Mesothelial cell of epicardium (in vitro differentiated cells): Measurements from ENCODE around the gene SLC38A1. TPM values are rescaled to one million over a fixed set of nuclear protein-coding genes. Genes with fewer than 3 reads are reported as not detected.
"Not testable (repeated sequence)": the region's sequence is repeated elsewhere in the genome, so short reads cannot be mapped to it uniquely, and the experiment has no call there.

Source experiments
- DNase-seq, 2 experiments: peaks; one replicate each; pipeline ENCODE4 v3.0.0; 2021; ENCODE audit warnings: low spot score in 2 of 2; ENCODE audit not compliant: unreplicated experiment in 2 of 2
- H3K27ac Mint-ChIP-seq: 2 replicates; pipeline ENCODE4 v1.8.0; 2021; ENCODE audit warnings: mixed read lengths
- H3K27me3 Mint-ChIP-seq: 2 replicates; pipeline ENCODE4 v1.8.0; 2021; ENCODE audit warnings: low read depth, mixed read lengths
- H3K36me3 Mint-ChIP-seq: 2 replicates; pipeline ENCODE4 v1.8.0; 2021; ENCODE audit warnings: mixed read lengths
- H3K4me1 Mint-ChIP-seq: 2 replicates; pipeline ENCODE4 v1.8.0; 2021; ENCODE audit warnings: mixed read lengths
- H3K4me3 Mint-ChIP-seq: 2 replicates; pipeline ENCODE4 v1.8.0; 2021; ENCODE audit warnings: mild to moderate bottlenecking, moderate library complexity, mixed read lengths
- H3K9me3 Mint-ChIP-seq: 2 replicates; pipeline ENCODE4 v1.8.0; 2021; ENCODE audit warnings: mixed read lengths
- CTCF ChIP-seq: fragments of 200-600 bp; sonication (generic); IDR thresholded peaks from one replicate; pipeline ENCODE4 v1.5.0; 2021; ENCODE audit warnings: antibody characterized with exemption; ENCODE audit not compliant: unreplicated experiment
- total RNA-seq: library from RNA; stranded (reverse); gene quantifications from 3 replicates; pipeline ENCODE4 v1.2.1, GENCODE V29; 2021

Gene SLC38A1
- total RNA-seq, 1 donor from 2014 or later: 114 TPM

- Mint-ChIP-seq H3K4me3 (no peak overlapping the region), H3K27ac (no peak overlapping the region), H3K4me1 (peaks cover 21% of the 10 kb centered on the region), H3K27me3 (no peaks in the 10 kb centered on the region), H3K9me3 (peaks cover 10% of the 10 kb centered on the region), H3K36me3 (peaks cover 27% of the 10 kb centered on the region)
- TF ChIP-seq CTCF: no peak
- no peak for DNase-seq
Measured at GRCh38 chr12:46259071-46259470, 9.8 kb downstream of the SLC38A1 start.

DNA sequence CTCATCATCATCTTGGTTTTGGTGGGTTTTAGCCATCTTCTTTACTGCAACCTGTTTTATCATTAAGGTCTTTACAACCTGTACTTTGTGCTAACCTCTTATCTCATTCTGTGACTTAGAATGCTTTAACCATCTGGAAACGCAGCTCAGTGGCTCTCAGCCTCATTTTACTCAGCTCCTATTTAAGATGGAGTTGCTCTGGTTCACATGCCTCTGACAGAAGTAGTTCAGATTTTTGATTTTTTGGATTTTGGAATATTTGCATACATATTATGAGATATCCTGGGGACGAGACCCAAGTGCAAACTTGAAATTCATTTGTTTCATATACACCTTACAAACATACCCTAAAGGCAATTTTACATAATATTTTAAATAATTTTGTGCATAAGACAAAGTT lies 10.7 kb downstream of the SLC38A1 start:
- Mint-ChIP-seq H3K4me1 (peaks cover 12% of the 10 kb centered on the region), H3K27me3 (no peaks in the 10 kb centered on the region), H3K36me3 (peaks cover 35% of the 10 kb centered on the region), H3K4me3 (no peak overlapping the region), H3K9me3 (peaks cover 11% of the 10 kb centered on the region), H3K27ac (no peak overlapping the region)
- no peak for DNase-seq
- no peak for TF ChIP-seq CTCF

DNA sequence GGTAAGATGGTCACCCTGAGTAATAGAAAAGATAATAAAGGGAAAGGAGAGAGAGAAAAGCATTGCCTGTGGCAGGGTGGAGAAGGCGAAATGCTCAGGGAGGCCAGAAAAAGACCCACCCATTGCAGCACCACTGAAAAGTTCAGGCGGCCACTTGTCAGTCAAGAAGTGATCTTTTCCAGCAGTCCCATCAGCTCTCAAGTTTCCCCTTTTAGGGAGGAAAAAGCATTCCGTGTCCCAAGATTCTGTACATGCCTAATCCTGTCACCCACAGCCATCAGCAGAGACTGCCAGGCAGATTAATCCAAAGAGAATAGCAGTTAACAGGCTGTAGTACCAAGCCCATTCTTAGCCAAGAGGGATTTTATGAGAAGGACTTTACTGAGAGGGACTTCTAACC lies 11.9 kb downstream of the SLC38A1 start:
- no peak for TF ChIP-seq CTCF
- no peak overlapping the region for H3K4me3 Mint-ChIP-seq
- H3K27ac Mint-ChIP-seq: peak overlapping the region; percentile 86
- H3K9me3 Mint-ChIP-seq: peaks cover 11% of the 10 kb centered on the region
- peaks cover 44% of the 10 kb centered on the region for H3K36me3 Mint-ChIP-seq
- no peak for DNase-seq
- no peaks in the 10 kb centered on the region for H3K27me3 Mint-ChIP-seq
- peaks cover 7% of the 10 kb centered on the region for H3K4me1 Mint-ChIP-seq

GRCh38 chr12:46253544-46254162 lies 15.2 kb downstream of the SLC38A1 start:
- peaks cover 73% of the 10 kb centered on the region for H3K36me3 Mint-ChIP-seq
- no peak overlapping the region for H3K27ac Mint-ChIP-seq
- no peaks in the 10 kb centered on the region for H3K27me3 Mint-ChIP-seq
- peaks cover 7% of the 10 kb centered on the region for H3K4me1 Mint-ChIP-seq
- DNase-seq: no peak
- TF ChIP-seq CTCF: no peak
- H3K9me3 Mint-ChIP-seq: peaks cover 28% of the 10 kb centered on the region
- no peak overlapping the region for H3K4me3 Mint-ChIP-seq

GRCh38 chr12:46251994-46252393 lies 16.8 kb downstream of the SLC38A1 start:
- H3K9me3 Mint-ChIP-seq: peaks cover 43% of the 10 kb centered on the region
- H3K36me3 Mint-ChIP-seq: peaks cover 84% of the 10 kb centered on the region
- not testable (repeated sequence) for H3K4me1 Mint-ChIP-seq, H3K4me3 Mint-ChIP-seq, H3K27ac Mint-ChIP-seq, H3K27me3 Mint-ChIP-seq, DNase-seq

GRCh38 chr12:46249960-46250359 lies 18.9 kb downstream of the SLC38A1 start:
- not testable (repeated sequence) for H3K4me1 Mint-ChIP-seq, DNase-seq, H3K4me3 Mint-ChIP-seq, H3K27ac Mint-ChIP-seq, H3K27me3 Mint-ChIP-seq
- H3K9me3 Mint-ChIP-seq: peaks cover 51% of the 10 kb centered on the region
- H3K36me3 Mint-ChIP-seq: peaks cover 89% of the 10 kb centered on the region
